Esophagus (tissue), 2 donors: Measurements from ENCODE around the gene PRR14. TPM values are rescaled to one million over a fixed set of nuclear protein-coding genes. Genes with fewer than 3 reads are reported as not detected.

Experiments used
- H3K27ac ChIP-seq, 2 donors: one replicate each; pipeline ENCODE4 v1.5.1; 2013; ENCODE audit warnings: low read depth in 2 of 2, mild to moderate bottlenecking in 2 of 2, inconsistent platforms in 1 of 2, low read length in 1 of 2, moderate library complexity in 1 of 2
- H3K27me3 ChIP-seq, 2 donors: one replicate each; pipeline ENCODE4 v1.6.1; 2013; ENCODE audit warnings: low read length in 2 of 2, control low read depth in 1 of 2, mild to moderate bottlenecking in 1 of 2; ENCODE audit not compliant: insufficient read depth in 2 of 2, control insufficient read depth in 1 of 2
- H3K36me3 ChIP-seq, 2 donors: one replicate each; pipeline ENCODE4 v1.6.1; 2013; ENCODE audit warnings: low read length in 1 of 2; ENCODE audit not compliant: control insufficient read depth in 2 of 2, insufficient read depth in 2 of 2
- H3K4me1 ChIP-seq, 2 donors: one replicate each; pipeline ENCODE4 v1.6.1; 2013; ENCODE audit warnings: low read length in 1 of 2; ENCODE audit not compliant: control insufficient read depth in 2 of 2, insufficient read depth in 2 of 2
- H3K4me3 ChIP-seq, 2 donors: one replicate each; pipeline ENCODE4 v1.5.1; 2013; ENCODE audit warnings: low read length in 2 of 2, mild to moderate bottlenecking in 2 of 2, low read depth in 1 of 2, moderate library complexity in 1 of 2
- H3K9me3 ChIP-seq, 2 donors: one replicate each; pipeline ENCODE4 v1.6.1; 2013; ENCODE audit warnings: mild to moderate bottlenecking in 2 of 2, low read depth in 1 of 2, low read length in 1 of 2, moderate library complexity in 1 of 2; ENCODE audit not compliant: control insufficient read depth in 2 of 2, insufficient read depth in 1 of 2
- WGBS, 2 donors: extraction: QIAGEN DNeasy Blood & Tissue Kit; methylation state at CpG; one replicate each; pipeline ENCODE4 v1.1.7; 2013; 5-methylcytosine and 5-hydroxymethylcytosine counted together
- polyA plus RNA-seq, 2 donors: library from polyadenylated mRNA; stranded (reverse); fragments of 200-250 nt; gene quantifications; one replicate each; pipeline ENCODE4 v1.2.3, GENCODE V29; 2013
- donor health status: healthy with polysubstance abuse.
- donor health status: Bipolar disorder and iron deficiency.

PRR14 gene
- 10 to 100 TPM; 26.8 to 51.8 TPM for polyA plus RNA-seq

- no peaks in the 10 kb centered on the region for H3K27me3 ChIP-seq
- WGBS, 2 donors, result 1% methylated on average over 52 to 53 of the region's 53 CpGs
- H3K4me3 ChIP-seq, result peak within 1 kb of the TSS; percentile 72 to 78
- no peaks in the 10 kb centered on the region for H3K9me3 ChIP-seq
- H3K27ac ChIP-seq, result peak within 1 kb of the TSS; percentile 98 to 99
- H3K4me1 ChIP-seq, result peaks cover 0 to 4% of the 10 kb centered on the region in 2 donors
- H3K36me3 ChIP-seq, result peaks cover 5 to 27% of the 10 kb centered on the region in 2 donors
Measured at GRCh38 chr16:30650369-30651123, at the start of gene PRR14. TSS of gene PRR14 (plus strand) at chr16:30650960. CDS start at chr16:30651646, 686 bp downstream.

GRCh38 chr16:30601966-30602365, 48.8 kb upstream of the PRR14 start:
- Histone ChIP-seq H3K4me1 (no peaks in the 10 kb centered on the region), H3K9me3 (peaks cover 0 to 2% of the 10 kb centered on the region in 2 donors), H3K36me3 (peaks cover 15 to 17% of the 10 kb centered on the region in 2 donors), H3K27me3 (no peaks in the 10 kb centered on the region), H3K4me3 (no peak overlapping the region), H3K27ac (no peak overlapping the region)
- WGBS, 2 donors, result 73 to 86% methylated on average over 4 of the region's 4 CpGs

GRCh38 chr16:30602616-30603277, 48.0 kb upstream of the PRR14 start:
- H3K27ac ChIP-seq, result peak overlapping the region in 1 of 2 donors; percentile 48
- H3K9me3 ChIP-seq, result peaks cover 0 to 2% of the 10 kb centered on the region in 2 donors
- 54 to 61% methylated on average over 4 of the region's 4 CpGs for WGBS, 2 donors
- H3K4me1 ChIP-seq, result no peaks in the 10 kb centered on the region
- H3K27me3 ChIP-seq, result no peaks in the 10 kb centered on the region
- no peak overlapping the region for H3K4me3 ChIP-seq
- peaks cover 15 to 17% of the 10 kb centered on the region in 2 donors for H3K36me3 ChIP-seq

- H3K4me3 ChIP-seq, result no peak overlapping the region
- H3K27ac ChIP-seq, result no peak overlapping the region
- peaks cover 0 to 2% of the 10 kb centered on the region in 2 donors for H3K9me3 ChIP-seq
- WGBS, 2 donors, result 77 to 91% methylated on average over 7 of the region's 7 CpGs
- no peaks in the 10 kb centered on the region for H3K4me1 ChIP-seq
- peaks cover 15 to 17% of the 10 kb centered on the region in 2 donors for H3K36me3 ChIP-seq
- H3K27me3 ChIP-seq, result no peaks in the 10 kb centered on the region
Measured at GRCh38 chr16:30603945-30604315, 46.8 kb upstream of the PRR14 start.

GRCh38 chr16:30604316-30604947, 46.3 kb upstream of the PRR14 start:
- H3K4me3 ChIP-seq, result no peak overlapping the region
- H3K36me3 ChIP-seq, result peaks cover 15 to 17% of the 10 kb centered on the region in 2 donors
- no peak overlapping the region for H3K27ac ChIP-seq
- no peaks in the 10 kb centered on the region for H3K27me3 ChIP-seq
- H3K9me3 ChIP-seq, result peaks cover 0 to 2% of the 10 kb centered on the region in 2 donors
- H3K4me1 ChIP-seq, result no peaks in the 10 kb centered on the region
- WGBS, 2 donors, result 87 to 93% methylated on average over 49 of the region's 49 CpGs

- Histone ChIP-seq H3K9me3 (peaks cover 0 to 2% of the 10 kb centered on the region in 2 donors), H3K36me3 (peaks cover 15 to 17% of the 10 kb centered on the region in 2 donors), H3K4me3 (no peak overlapping the region), H3K27ac (no peak overlapping the region), H3K4me1 (no peaks in the 10 kb centered on the region), H3K27me3 (no peaks in the 10 kb centered on the region)
- 91% methylated on average over 15 of the region's 15 CpGs for WGBS, 2 donors
Measured at GRCh38 chr16:30605158-30605557, 45.6 kb upstream of the PRR14 start.

- H3K4me1 ChIP-seq, result no peaks in the 10 kb centered on the region
- H3K27me3 ChIP-seq, result no peaks in the 10 kb centered on the region
- no peak overlapping the region for H3K4me3 ChIP-seq
- peaks cover 0 to 2% of the 10 kb centered on the region in 2 donors for H3K9me3 ChIP-seq
- 97 to 99% methylated on average over 3 of the region's 3 CpGs for WGBS, 2 donors
- peaks cover 15 to 17% of the 10 kb centered on the region in 2 donors for H3K36me3 ChIP-seq
- H3K27ac ChIP-seq, result no peak overlapping the region
Measured at GRCh38 chr16:30606004-30606403, 44.8 kb upstream of the PRR14 start.

GRCh38 chr16:30609002-30609925, 41.5 kb upstream of the PRR14 start:
- peak overlapping the region; percentile 84 to 90 for H3K27ac ChIP-seq
- peak overlapping the region; percentile 79 to 85 for H3K4me3 ChIP-seq
- 13% methylated on average over 40 of the region's 40 CpGs for WGBS, 2 donors
- H3K27me3 ChIP-seq, result no peaks in the 10 kb centered on the region
- H3K36me3 ChIP-seq, result peaks cover 7 to 9% of the 10 kb centered on the region in 2 donors
- H3K4me1 ChIP-seq, result no peaks in the 10 kb centered on the region
- H3K9me3 ChIP-seq, result peaks cover 0 to 2% of the 10 kb centered on the region in 2 donors
